Activated T-helper 1 cell treated with Interleukin-2 at 50 U/mL for 16 hours (primary cell): ENCODE measurements around the gene COPG1.

Source experiments
- DNase-seq: peaks from one replicate; pipeline ENCODE4 v3.0.0-alpha.2; 2020; ENCODE audit warnings: low read depth

Gene COPG1

DNA sequence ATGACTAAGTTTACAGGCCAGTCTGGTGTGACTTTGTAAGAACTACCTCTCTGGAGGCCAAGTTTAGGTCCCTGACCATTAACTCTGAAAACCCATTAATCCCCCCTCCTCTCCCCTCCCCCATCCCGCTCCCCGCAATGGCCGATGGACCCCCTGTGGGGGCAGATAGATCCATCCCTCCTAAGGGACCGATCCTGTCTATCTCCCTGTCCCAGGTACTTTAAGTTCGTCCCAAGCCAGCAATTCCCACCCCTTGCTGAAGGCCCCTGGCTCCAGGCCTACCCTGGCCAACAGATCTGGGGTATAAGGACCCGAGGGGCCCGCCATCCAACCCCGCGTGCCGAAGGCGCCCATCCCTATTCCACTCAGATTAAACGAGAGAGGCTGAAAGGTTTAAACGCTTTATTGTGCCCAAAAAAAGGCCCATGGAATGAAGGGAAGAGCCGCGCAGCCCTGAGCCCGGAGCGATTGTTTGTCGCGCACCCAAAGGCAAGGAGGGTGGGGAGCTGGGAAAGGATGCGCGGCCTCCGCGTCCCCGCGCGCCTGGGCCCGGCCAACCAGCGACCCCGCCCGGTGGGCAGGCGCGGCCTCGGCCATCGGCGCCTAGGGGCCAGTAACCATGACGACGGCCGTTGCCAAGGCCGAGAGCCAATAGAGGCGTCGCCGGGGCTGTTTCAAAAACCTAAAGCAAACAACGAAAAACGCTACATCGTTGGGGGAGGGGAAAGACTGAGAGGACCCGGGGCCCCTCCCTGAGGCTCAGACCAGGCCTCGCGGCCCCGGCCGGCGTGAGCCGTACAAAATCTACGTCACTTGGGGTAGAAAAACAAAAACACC lies 65.2 kb downstream of the COPG1 start:
- peak; percentile 22 for DNase-seq

DNA sequence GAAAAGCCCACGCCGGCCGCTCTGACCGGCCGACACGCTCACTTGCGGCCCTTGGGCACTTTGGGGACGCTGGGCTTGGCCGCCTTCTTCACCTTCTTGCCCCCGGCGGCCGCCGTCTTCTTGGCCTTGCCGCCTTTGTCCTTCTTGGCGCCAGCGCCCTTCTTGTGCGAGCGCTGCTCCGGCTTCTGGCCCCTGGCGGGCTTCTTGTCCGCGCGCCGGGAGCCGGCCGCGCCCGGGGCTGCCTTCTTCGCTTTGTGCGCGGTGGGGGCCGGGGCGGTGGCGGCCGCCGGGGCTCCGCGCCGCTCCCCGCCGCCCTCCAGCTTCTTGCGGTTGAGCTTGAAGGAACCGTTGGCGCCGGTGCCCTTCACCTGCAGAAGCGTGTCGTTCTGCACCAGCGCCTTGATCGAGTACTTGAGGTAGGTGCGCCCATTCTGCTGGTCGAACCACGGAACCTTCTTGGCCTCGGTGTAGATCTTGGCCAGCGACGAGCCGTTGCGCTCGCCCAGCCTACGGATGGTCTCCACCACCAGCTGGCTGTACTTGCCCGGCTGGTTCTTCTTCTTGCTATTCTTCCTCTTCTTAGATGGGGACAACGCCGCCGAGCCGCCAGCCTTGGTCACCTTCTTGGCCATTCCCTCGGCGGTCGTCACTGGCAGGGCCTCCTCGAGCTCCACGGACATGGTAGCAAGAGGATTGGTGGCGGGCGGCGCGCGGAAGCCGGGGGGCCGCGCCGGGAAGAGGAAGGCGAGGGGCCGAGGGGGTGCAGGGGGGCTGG lies 66.0 kb downstream of the COPG1 start:
- DNase-seq = peak; percentile 14

GRCh38 chr3:129315998-129316247 lies 66.5 kb downstream of the COPG1 start:
- no peak for DNase-seq

DNA sequence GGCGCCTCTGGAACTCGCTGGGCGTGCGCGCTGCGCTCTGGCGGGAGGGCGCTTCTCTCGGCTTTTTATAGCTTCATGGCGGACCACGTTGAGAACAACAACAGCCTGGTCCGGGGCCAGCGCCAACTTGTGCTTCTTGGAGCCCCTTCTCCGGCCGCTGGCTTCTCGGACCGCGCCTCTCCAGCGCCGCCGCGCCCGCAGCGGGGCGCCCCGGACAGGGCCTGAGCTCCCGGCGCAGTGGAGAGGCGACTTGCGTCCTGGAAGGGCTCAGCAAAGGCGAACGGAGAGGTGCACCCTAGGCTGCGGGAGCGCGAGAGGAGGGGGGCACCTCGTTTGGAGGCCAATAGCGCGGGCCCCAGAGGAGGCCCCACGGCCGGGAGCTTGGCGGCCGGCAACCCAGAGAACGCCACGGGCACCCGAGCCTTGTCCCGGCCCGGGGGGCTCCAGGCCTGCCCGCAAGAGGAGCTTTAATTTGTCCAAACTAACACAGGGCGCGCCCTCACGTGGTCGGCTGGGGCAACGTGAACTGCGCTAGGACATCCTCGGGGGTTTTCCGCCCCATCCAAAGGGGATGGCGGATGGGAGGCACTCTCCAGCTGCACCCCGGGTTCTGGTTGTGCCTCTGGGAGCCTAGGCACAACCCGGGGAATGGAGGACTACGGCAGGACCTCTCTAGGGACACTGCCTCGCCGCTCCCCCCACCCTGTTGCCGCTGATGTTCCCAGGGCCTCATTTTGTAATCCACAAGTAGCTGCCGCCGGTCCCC lies 67.0 kb downstream of the COPG1 start:
- DNase-seq = peak; percentile 76

DNA sequence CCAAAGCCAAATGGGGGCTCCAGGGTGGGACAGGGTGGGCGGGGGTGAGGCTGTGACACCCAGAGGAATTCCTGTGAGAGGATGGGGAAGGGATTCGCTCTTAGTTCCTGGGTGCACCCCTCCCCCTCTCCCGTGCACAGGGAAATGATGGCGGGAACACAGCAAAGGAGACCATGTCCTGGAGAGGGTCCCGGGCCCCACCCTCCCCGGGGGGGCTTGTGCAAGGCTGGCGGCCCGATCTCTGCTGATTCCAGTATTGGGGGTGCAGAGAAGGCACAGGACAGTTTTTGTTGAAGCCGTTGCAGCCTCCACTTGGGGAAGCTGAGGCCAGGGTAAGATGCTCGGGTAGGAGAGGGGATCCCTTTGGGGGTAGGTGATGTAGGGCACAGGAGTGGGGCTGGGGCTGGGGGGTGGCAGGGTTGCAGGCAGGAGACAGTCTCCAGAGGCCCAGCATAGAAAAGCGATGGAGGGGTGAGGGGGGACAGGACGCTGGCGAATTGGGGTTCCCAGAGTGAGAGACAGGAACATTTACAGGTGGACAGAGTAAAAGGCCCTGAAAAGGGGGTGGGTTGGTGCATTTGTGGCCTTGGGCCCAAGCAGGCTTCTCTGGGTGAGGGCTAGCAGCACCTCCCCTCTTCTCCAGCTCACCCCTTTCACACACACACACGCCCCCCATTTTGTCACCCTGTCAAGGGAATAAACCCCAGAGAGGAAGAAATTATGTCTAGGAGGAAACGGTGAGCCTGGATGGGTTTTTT lies 67.8 kb downstream of the COPG1 start:
- DNase-seq = no peak

DNA sequence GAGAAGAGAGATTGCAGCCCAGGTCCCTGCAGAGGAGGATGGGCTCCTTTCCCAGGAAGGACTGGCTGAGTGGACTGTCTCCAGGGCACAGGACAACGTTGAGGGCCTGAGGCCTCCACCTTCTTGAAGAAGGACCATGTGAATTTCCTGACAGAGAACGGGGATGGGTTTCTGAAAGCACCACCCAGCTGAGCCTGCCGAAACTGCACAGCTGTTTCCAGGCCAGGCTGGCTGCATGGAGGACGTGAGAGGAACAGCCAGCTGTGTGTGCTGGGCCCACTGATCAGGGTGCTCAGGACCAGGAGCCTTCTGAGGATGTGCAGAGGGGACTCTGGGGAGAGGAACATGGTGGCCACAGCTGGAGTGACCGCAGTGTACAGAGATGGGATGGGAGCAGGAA lies 68.4 kb downstream of the COPG1 start:
- DNase-seq = no peak

- no peak for DNase-seq
Measured at GRCh38 chr3:129318921-129319320, 69.5 kb downstream of the COPG1 start.

DNA sequence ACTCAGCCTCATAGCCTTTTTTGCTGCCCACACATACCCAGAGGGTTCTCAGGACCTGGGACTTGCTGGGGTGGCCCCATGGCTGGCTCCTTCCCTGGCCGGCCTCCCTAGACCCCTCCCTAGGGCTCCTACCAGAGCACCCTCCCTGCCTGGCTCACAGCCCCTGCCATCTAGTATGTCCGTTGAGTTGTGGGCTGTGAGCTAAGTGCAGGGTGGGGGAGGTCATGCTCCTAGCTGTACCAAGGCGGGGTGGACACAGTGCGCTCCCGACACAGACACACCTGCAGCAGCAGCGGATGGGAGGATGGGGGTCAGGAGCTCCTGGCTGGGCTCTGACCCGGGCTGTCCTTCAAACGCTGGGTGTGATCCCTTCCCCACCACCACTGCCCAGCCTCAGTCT lies 70.9 kb downstream of the COPG1 start:
- no peak for DNase-seq

DNA sequence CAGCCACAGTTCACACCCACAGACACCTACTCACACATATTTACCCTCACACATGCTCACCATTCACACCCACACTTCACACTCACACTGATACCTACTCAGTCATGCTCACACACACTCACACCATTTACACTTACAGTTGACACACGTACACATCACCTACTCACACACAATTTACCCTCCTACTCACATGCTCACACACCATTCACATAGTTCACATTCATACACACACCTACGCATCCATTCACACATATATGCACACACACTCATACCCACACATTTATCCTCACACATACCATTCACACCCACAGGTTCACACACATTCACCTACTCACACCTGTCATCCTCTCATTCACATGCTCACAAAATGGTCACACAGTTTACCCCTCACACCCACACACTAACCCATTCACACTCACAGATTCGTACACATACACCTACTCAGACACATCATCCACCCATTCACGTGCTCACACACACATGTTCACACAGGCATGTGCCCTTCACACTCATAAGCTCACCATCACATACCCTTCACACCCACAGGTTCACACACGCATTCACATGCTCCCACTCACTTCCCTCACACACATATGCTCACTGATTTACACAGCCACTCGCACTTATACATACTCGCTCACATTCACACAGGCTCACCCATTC lies 71.5 kb downstream of the COPG1 start:
- no peak for DNase-seq

- no peak for DNase-seq
Measured at GRCh38 chr3:129321887-129322286, 72.5 kb downstream of the COPG1 start.

- no peak for DNase-seq
Measured at GRCh38 chr3:129323651-129324294, 74.4 kb downstream of the COPG1 start.

DNA sequence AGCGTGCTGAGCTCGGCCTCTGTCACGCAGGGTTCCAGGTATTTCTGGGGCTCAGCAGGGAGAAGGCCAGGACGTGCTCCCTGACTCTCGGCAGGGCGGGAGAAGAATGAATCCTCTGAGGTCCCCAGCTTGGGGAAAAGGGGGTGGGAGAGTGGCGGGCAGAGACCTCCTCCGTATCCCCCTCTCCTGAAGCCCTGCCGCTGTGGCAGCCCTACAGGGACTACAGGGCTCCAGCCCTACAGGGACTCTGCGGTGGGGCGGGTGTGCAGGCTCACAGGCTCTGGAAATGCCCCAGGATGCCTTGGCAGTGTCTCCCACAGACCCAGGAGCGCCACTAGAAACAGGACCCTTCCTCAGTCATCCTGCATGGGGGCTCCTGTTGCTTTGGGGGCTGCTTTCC lies 75.4 kb downstream of the COPG1 start:
- DNase-seq = no peak

GRCh38 chr3:129325383-129325782 lies 76.0 kb downstream of the COPG1 start:
- no peak for DNase-seq

GRCh38 chr3:129326138-129326537 lies 76.7 kb downstream of the COPG1 start:
- DNase-seq = no peak

DNA sequence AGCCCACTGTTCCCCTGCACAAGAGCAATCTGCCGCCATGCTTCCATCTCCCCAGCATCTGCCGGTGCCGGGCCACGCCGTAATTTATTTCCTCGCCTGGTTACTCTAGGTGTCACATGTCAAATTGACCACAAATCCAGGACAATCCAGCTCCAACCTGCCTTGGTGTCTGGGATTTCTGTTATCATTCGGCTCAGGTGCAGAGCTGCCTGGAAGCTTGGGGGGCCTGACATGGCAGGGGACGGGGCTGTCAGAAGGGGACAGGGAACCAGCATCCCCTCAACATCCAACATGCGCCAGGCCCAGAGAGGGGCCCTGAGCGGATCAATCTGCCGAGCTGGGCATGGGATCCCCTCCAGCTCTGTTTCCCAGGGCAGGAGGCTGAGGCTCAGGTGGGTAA lies 77.2 kb downstream of the COPG1 start:
- no peak for DNase-seq
